Measurements from ENCODE around the gene TUBB. TPM values are rescaled to one million over a fixed set of nuclear protein-coding genes. Genes with fewer than 3 reads are reported as not detected.

TUBB gene
- total and polyA plus RNA-seq, 9 of the 15 experiments (the other 6 are each of a cell fraction or from before 2014, with no cell fraction given), result 971 to 2,870 (median 1,478) TPM

- TF ChIP-seq ZBTB49 (CRISPR knock-in tag; IDR thresholded peaks at IDR 0.05; ENCODE audit: borderline replicate concordance), result peak; percentile 63; the same call in 1 of the 2 replicates
- TF ChIP-seq STAT5B (CRISPR knock-in tag; IDR thresholded peaks at IDR 0.05), result no peak
- TF ChIP-seq TCF7 (IDR thresholded peaks at IDR 0.05; ENCODE audit: borderline replicate concordance), result peak; percentile 19; the same call in 1 of the 2 replicates
- no peak for TF ChIP-seq CREB3 (tag; conservative IDR thresholded peaks at IDR 0.05; ENCODE audit: low read depth)
- TF ChIP-seq SRSF9 (IDR thresholded peaks at IDR 0.05; ENCODE audit: borderline replicate concordance, low read depth, low read length), result no peak
- TF ChIP-seq NFE2 (IDR thresholded peaks at IDR 0.05; ENCODE audit: low read depth), result no peak
- TF ChIP-seq PHF21A (IDR thresholded peaks at IDR 0.05; ENCODE audit: borderline replicate concordance, low read depth), result no peak
- no peak for TF ChIP-seq CSDE1 (IDR thresholded peaks at IDR 0.05)
- TF ChIP-seq ZNF133 (CRISPR knock-in tag; IDR thresholded peaks at IDR 0.05), result no peak
- peak; percentile 82 for TF ChIP-seq CREB1 (IDR thresholded peaks at IDR 0.05)
- TF ChIP-seq CREB1 (CRISPR knock-in tag; IDR thresholded peaks at IDR 0.05), result peak; percentile 61
- TF ChIP-seq TSC22D4 (tag; IDR thresholded peaks at IDR 0.05), result no peak
- no peak for TF ChIP-seq TCF7L2 (IDR thresholded peaks at IDR 0.05; ENCODE audit: low read depth, low read length)
- TF ChIP-seq MTA2 (IDR thresholded peaks at IDR 0.05; ENCODE audit: low read depth), result no peak
- peak; percentile 51; the same call in 1 of the 2 replicates for TF ChIP-seq ZNF764 (CRISPR knock-in tag; IDR thresholded peaks at IDR 0.05; ENCODE audit: low read depth)
- no peak for TF ChIP-seq ZBTB34 (CRISPR knock-in tag; IDR thresholded peaks at IDR 0.05)
- no peak for TF ChIP-seq HES1 (IDR thresholded peaks at IDR 0.05; ENCODE audit: low read depth)
- no peak for TF ChIP-seq KDM1A (IDR thresholded peaks at IDR 0.05)
- TF ChIP-seq PCBP2 (IDR thresholded peaks at IDR 0.05; ENCODE audit: low read depth, low read length, poor library complexity, severe bottlenecking), result peak; percentile 71
- TF ChIP-seq RAD51 (IDR thresholded peaks at IDR 0.05; ENCODE audit: borderline replicate concordance, low read depth), result peak; percentile 94
- no peak for TF ChIP-seq FOXM1 (IDR thresholded peaks at IDR 0.05; ENCODE audit: low read depth)
- TF ChIP-seq FOXM1 (CRISPR knock-in tag; IDR thresholded peaks at IDR 0.05; ENCODE audit: low read depth), result no peak
- TF ChIP-seq ZNF644 (tag; IDR thresholded peaks at IDR 0.05; ENCODE audit: low read depth), result no peak
- TF ChIP-seq ZNF274 (IDR thresholded peaks at IDR 0.05; ENCODE audit: borderline replicate concordance, low read depth, low read length), result no peak
- TF ChIP-seq ARNT (IDR thresholded peaks at IDR 0.05), result peak; percentile 6 to 79; a peak in 1 of 4 replicates
Observed at GRCh38 chr6:30721198-30722024, 1.3 kb downstream of the TUBB start (continued).

Data from K562 (cell line).